AG04449 (cell line): ENCODE data around the gene ABAT.

Experiments
- CTCF ChIA-PET: fragments of 350-600 bp; formaldehyde crosslinking; extraction: SDS; loops from one replicate; lab custom pipeline; 2021; ENCODE audit warnings: antibody characterized with exemption; lab: Yijun Ruan, JAX
- POLR2A ChIA-PET: fragments of 400-600, 350-600 bp; formaldehyde crosslinking; extraction: SDS; loops from one replicate; lab custom pipeline; 2020; ENCODE audit warnings: antibody characterized with exemption, inconsistent platforms; lab: Yijun Ruan, JAX
- DNase-seq: peaks from one replicate; pipeline ENCODE4 v3.0.0-alpha.2; 2010; ENCODE audit warnings: low read depth, low spot score
- H3K4me3 ChIP-seq: 2 replicates; pipeline ENCODE4 v1.5.1; 2011; ENCODE audit warnings: low read depth, mild to moderate bottlenecking, control low read depth, low read length
- CTCF ChIP-seq: IDR thresholded peaks from one replicate; pipeline ENCODE4 v1.5.1; 2011; ENCODE audit warnings: mild to moderate bottlenecking, moderate library complexity, low read length, control low read depth, inconsistent platforms; ENCODE audit not compliant: insufficient read depth; ENCODE audit errors: missing control alignments

The ABAT gene

GRCh38 chr16:8679151-8679550, 4.7 kb downstream of the ABAT start:
- POLR2A ChIA-PET: no interaction called here
- no peak for DNase-seq
- no peak for TF ChIP-seq CTCF
- no peak overlapping the region for H3K4me3 ChIP-seq
- CTCF ChIA-PET: interaction anchor here (1.0 to 1.9 kb wide), 2 partner anchors 18 to 201 kb away, joined by 4 to 8 read pairs; no protein-coding TSS in a partner anchor

- DNase-seq: no peak
- POLR2A ChIA-PET: no interaction called here
- CTCF ChIA-PET: interaction anchor here (1.5 to 1.6 kb wide), 2 partner anchors 25 to 109 kb away, joined by 3 to 4 read pairs; no protein-coding TSS in a partner anchor
These were observed 8.3 kb downstream of the ABAT start for GRCh38 chr16:8682551-8683259.

GRCh38 chr16:8683640-8684039, 9.2 kb downstream of the ABAT start:
- TF ChIP-seq CTCF: no peak
- no peak overlapping the region for H3K4me3 ChIP-seq
- ChIA-PET POLR2A (no interaction called here), CTCF (interaction anchor here (1.5 to 1.6 kb wide), 2 partner anchors 25 to 108 kb away, joined by 3 to 4 read pairs; no protein-coding TSS in a partner anchor)
- no peak for DNase-seq

More at GRCh38 chr16:8682551-8683259, 8.3 kb downstream of the ABAT start:
- H3K4me3 ChIP-seq: no peak overlapping the region
- no peak for TF ChIP-seq CTCF

GRCh38 chr16:8685617-8686016, 11.2 kb downstream of the ABAT start:
- ChIA-PET CTCF (interaction anchor here (1.0 kb wide), 1 partner anchor 9 kb away, joined by 3 read pairs; no protein-coding TSS in a partner anchor), POLR2A (no interaction called here)
- no peak for TF ChIP-seq CTCF
- H3K4me3 ChIP-seq: no peak overlapping the region
- DNase-seq: no peak

GRCh38 chr16:8686031-8686621, 11.7 kb downstream of the ABAT start:
- DNase-seq: no peak
- TF ChIP-seq CTCF: no peak
- POLR2A ChIA-PET: no interaction called here
- CTCF ChIA-PET: interaction anchor here (1.0 kb wide), 1 partner anchor 9 kb away, joined by 3 read pairs; no protein-coding TSS in a partner anchor
- no peak overlapping the region for H3K4me3 ChIP-seq

- POLR2A ChIA-PET: no interaction called here
- no peak for TF ChIP-seq CTCF
- H3K4me3 ChIP-seq: no peak overlapping the region
- CTCF ChIA-PET: no interaction called here
- no peak for DNase-seq
These were observed 12.5 kb downstream of the ABAT start for GRCh38 chr16:8686879-8687278.
